AG10803 (cell line): ENCODE results near the gene DROSHA.
A peak's percentile ranks its signal among the peaks of the same experiment; 100 is the strongest.

ENCODE experiments used
- DNase-seq: peaks from one replicate; pipeline ENCODE4 v3.0.0; 2010; ENCODE audit warnings: low read depth
- H3K4me3 ChIP-seq: 2 replicates; pipeline ENCODE4 v1.5.1; 2011; ENCODE audit warnings: mild to moderate bottlenecking, low read length, control low read depth
- TF ChIP-seq, protein P1 (sequence below): conservative IDR thresholded peaks from 2 replicates; pipeline ENCODE4 v1.5.1; 2011; ENCODE audit warnings: mild to moderate bottlenecking, low read length, control low read depth, inconsistent platforms

The DROSHA gene

GRCh38 chr5:31382051-31382878 lies 149.6 kb downstream of the DROSHA start:
- TF ChIP-seq, protein P1, sequence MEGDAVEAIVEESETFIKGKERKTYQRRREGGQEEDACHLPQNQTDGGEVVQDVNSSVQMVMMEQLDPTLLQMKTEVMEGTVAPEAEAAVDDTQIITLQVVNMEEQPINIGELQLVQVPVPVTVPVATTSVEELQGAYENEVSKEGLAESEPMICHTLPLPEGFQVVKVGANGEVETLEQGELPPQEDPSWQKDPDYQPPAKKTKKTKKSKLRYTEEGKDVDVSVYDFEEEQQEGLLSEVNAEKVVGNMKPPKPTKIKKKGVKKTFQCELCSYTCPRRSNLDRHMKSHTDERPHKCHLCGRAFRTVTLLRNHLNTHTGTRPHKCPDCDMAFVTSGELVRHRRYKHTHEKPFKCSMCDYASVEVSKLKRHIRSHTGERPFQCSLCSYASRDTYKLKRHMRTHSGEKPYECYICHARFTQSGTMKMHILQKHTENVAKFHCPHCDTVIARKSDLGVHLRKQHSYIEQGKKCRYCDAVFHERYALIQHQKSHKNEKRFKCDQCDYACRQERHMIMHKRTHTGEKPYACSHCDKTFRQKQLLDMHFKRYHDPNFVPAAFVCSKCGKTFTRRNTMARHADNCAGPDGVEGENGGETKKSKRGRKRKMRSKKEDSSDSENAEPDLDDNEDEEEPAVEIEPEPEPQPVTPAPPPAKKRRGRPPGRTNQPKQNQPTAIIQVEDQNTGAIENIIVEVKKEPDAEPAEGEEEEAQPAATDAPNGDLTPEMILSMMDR: no peak
- H3K4me3 ChIP-seq: no peak overlapping the region
- DNase-seq: no peak

DNA sequence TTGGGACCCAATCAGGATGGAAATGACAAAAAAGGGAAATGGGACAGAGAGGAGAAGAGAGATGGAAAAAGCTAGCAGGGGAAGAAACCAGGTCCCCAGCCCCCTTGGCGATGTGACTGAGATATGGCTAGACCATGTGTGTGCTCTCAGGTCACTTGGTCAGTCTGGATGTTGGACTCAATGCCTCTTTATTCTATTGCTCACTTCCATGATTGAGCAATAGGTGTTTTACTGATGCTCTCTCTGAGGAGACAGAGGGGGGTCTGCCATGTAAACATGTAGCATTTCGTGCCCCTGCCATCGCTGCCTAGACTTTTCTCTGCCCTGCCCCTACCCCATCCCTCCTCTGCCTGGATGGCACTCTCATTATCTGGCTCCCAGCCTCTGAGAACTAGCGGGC lies 150.6 kb downstream of the DROSHA start:
- H3K4me3 ChIP-seq: no peak overlapping the region
- DNase-seq: no peak
- TF ChIP-seq, protein P1: no peak

- TF ChIP-seq, protein P1: no peak
- no peak overlapping the region for H3K4me3 ChIP-seq
- no peak for DNase-seq
These were observed 151.8 kb downstream of the DROSHA start for GRCh38 chr5:31380049-31380448.

GRCh38 chr5:31378838-31379237 lies 153.1 kb downstream of the DROSHA start:
- no peak overlapping the region for H3K4me3 ChIP-seq
- TF ChIP-seq, protein P1: no peak
- peak; percentile 36 for DNase-seq

GRCh38 chr5:31378136-31378535 lies 153.8 kb downstream of the DROSHA start:
- TF ChIP-seq, protein P1: no peak

GRCh38 chr5:31377274-31377946 lies 154.5 kb downstream of the DROSHA start:
- DNase-seq: no peak
- TF ChIP-seq, protein P1: no peak
- H3K4me3 ChIP-seq: no peak overlapping the region

More at GRCh38 chr5:31378136-31378535, 153.8 kb downstream of the DROSHA start:
- DNase-seq: no peak
- no peak overlapping the region for H3K4me3 ChIP-seq
